GM12878 (cell line): ENCODE data around the gene KRTAP9-4. TPM values are rescaled to one million over a fixed set of nuclear protein-coding genes. Genes with fewer than 3 reads are reported as not detected.

Experiments
- ATAC-seq: fragments of 200-7000 bp; cut with Tn5 transposase; 3 replicates; pipeline ENCODE4 v1.9.1; 2020; ENCODE audit warnings: mild to moderate bottlenecking, moderate library complexity
- BruUV-seq: library from RNA; stranded (reverse); fragments of 400-500 nt; replicated peaks from 2 replicates; lab custom pipeline; 2021; lab: Mats Ljungman, UMichigan
- CTCF ChIA-PET: fragments of 300-600 bp; sonication (Branson Sonifier 250); formaldehyde crosslinking; extraction: SDS; loops from one replicate; lab custom pipeline; 2021; ENCODE audit warnings: inconsistent platforms; lab: Yijun Ruan, JAX
- POLR2A ChIA-PET: fragments of 350-600 bp; formaldehyde crosslinking; extraction: SDS; loops from one replicate; lab custom pipeline; 2021; ENCODE audit warnings: inconsistent platforms; lab: Charles Lee
- RAD21 ChIA-PET: fragments of 300-600 bp; sonication (Branson Sonifier 250); formaldehyde crosslinking; loops from one replicate; lab custom pipeline; 2023; ENCODE audit warnings: antibody characterized with exemption; ENCODE audit not compliant: unreplicated experiment; lab: Charles Lee
- SMC1A ChIA-PET: fragments of 300-600 bp; sonication (Branson Sonifier 250); formaldehyde crosslinking; loops from one replicate; lab custom pipeline; 2023; ENCODE audit not compliant: unreplicated experiment, uncharacterized antibody; lab: Charles Lee
- DNase-seq: peaks from one replicate; pipeline ENCODE4 v3.0.0-alpha.2; 2011; ENCODE audit warnings: low read depth, low spot score
- FAIRE-seq: peaks from 3 replicates; lab custom pipeline; 2011; peaks lifted over from hg19 to GRCh38; lab: Jason Lieb, UNC
- H2AFZ ChIP-seq: 2 replicates; pipeline ENCODE4 v1.6.0; 2011; ENCODE audit warnings: low read depth, low read length, control low read depth; ENCODE audit not compliant: control insufficient read depth
- H3K27ac ChIP-seq: 2 replicates; pipeline ENCODE4 v1.5.1; 2011; ENCODE audit warnings: control low read depth; ENCODE audit not compliant: control insufficient read depth, insufficient read depth
- H3K27me3 ChIP-seq, 2 experiments: replicated peaks in 1 of 2; 2 replicates each; pipeline versions ENCODE4 v1.6.0 to v1.6.1; 2011; ENCODE audit warnings: low read length in 1 of 2; ENCODE audit not compliant: control insufficient read depth in 2 of 2, insufficient read depth in 2 of 2
- H3K36me3 ChIP-seq, 2 experiments: 2 replicates each; pipeline ENCODE4 v1.5.1; 2011; ENCODE audit warnings: low read length in 1 of 2; ENCODE audit not compliant: control insufficient read depth in 2 of 2, insufficient read depth in 2 of 2
- H3K4me1 ChIP-seq: 2 replicates; pipeline ENCODE4 v1.6.1; 2011; ENCODE audit warnings: mild to moderate bottlenecking, low read length, moderate library complexity, mixed read lengths; ENCODE audit not compliant: control insufficient read depth, insufficient read depth
- H3K4me2 ChIP-seq: 2 replicates; pipeline ENCODE4 v1.6.0; 2011; ENCODE audit warnings: control low read depth; ENCODE audit not compliant: control insufficient read depth, insufficient read depth
- H3K4me3 ChIP-seq: fragments of 200-600 bp; sonication (generic); 2 replicates; pipeline ENCODE4 v1.5.1; 2016
- H3K79me2 ChIP-seq: 2 replicates; pipeline ENCODE4 v1.6.0; 2011; ENCODE audit warnings: low read length; ENCODE audit not compliant: control insufficient read depth, insufficient read depth
- H3K9ac ChIP-seq: 2 replicates; pipeline ENCODE4 v1.8.0; 2011; ENCODE audit warnings: low read length, control low read depth, mixed read lengths; ENCODE audit not compliant: control insufficient read depth, insufficient read depth
- H3K9me3 ChIP-seq: replicated peaks from 3 replicates; pipeline ENCODE4 v1.5.1; 2011; ENCODE audit warnings: mild to moderate bottlenecking, low read length; ENCODE audit not compliant: control insufficient read depth, insufficient read depth
- H4K20me1 ChIP-seq: 2 replicates; pipeline ENCODE4 v1.6.0; 2011; ENCODE audit not compliant: control insufficient read depth, insufficient read depth
- ATF3 ChIP-seq: IDR thresholded peaks from 2 replicates; pipeline ENCODE4 v1.6.1; 2011; ENCODE audit warnings: low read depth, mild to moderate bottlenecking, low read length, moderate library complexity, borderline replicate concordance; ENCODE audit errors: extremely low read depth
- CREB1 ChIP-seq: IDR thresholded peaks from 2 replicates; pipeline ENCODE4 v1.6.1; 2012; ENCODE audit warnings: low read depth, mild to moderate bottlenecking, inconsistent platforms
- EED ChIP-seq: sonication (generic); IDR thresholded peaks from 2 replicates; pipeline ENCODE4 v1.6.1; 2016; ENCODE audit warnings: antibody characterized with exemption, low read depth
- IRF5 ChIP-seq: fragments of 450-650 bp; IDR thresholded peaks from 2 replicates; pipeline ENCODE4 v1.6.1; 2017; ENCODE audit warnings: borderline replicate concordance
- LARP7 ChIP-seq: fragments of 450-650 bp; IDR thresholded peaks from 2 replicates; pipeline ENCODE4 v1.6.1; 2017; ENCODE audit warnings: mild to moderate bottlenecking
- NFIC ChIP-seq: IDR thresholded peaks from 2 replicates; pipeline ENCODE4 v1.6.1; 2012; ENCODE audit warnings: low read depth, mild to moderate bottlenecking, inconsistent platforms, low read length, moderate library complexity
- NFYB ChIP-seq: IDR thresholded peaks from 2 replicates; pipeline ENCODE4 v1.6.1; 2011; ENCODE audit warnings: low read depth, mild to moderate bottlenecking, low read length, improper control_type of control experiment, moderate library complexity; ENCODE audit not compliant: insufficient read depth
- PAX5 ChIP-seq: IDR thresholded peaks from 2 replicates; pipeline ENCODE4 v1.6.1; 2011; ENCODE audit warnings: low read depth, low read length, borderline replicate concordance
- RUNX3 ChIP-seq: IDR thresholded peaks from 2 replicates; pipeline ENCODE4 v1.6.1; 2012; ENCODE audit warnings: low read length, inconsistent platforms
- SIN3A ChIP-seq: IDR thresholded peaks from 2 replicates; pipeline ENCODE4 v1.6.1; 2012; ENCODE audit warnings: low read depth, low read length, improper control_type of control experiment
- SIX5 ChIP-seq: IDR thresholded peaks from 2 replicates; pipeline ENCODE4 v1.6.1; 2011; ENCODE audit warnings: mild to moderate bottlenecking, low read depth, low read length, moderate library complexity; ENCODE audit not compliant: severe bottlenecking
- TAF1 ChIP-seq: IDR thresholded peaks from 2 replicates; pipeline ENCODE4 v1.6.1; 2011; ENCODE audit warnings: mild to moderate bottlenecking, low read depth, low read length, borderline replicate concordance
- ZNF24 ChIP-seq: fragments of 450-650 bp; IDR thresholded peaks from 2 replicates; pipeline ENCODE4 v1.6.1; 2017; ENCODE audit warnings: antibody characterized with exemption, mild to moderate bottlenecking
- WGBS: methylation state at CpG from one replicate; pipeline ENCODE4 v1.1.6; 2016; ENCODE audit warnings: low lambda C conversion rate; ENCODE audit not compliant: insufficient replicate concordance, insufficient coverage; ENCODE audit errors: missing lambda C conversion rate; 5-methylcytosine and 5-hydroxymethylcytosine counted together
- in situ Hi-C: fragments of 300-500 bp; cut with MboI; formaldehyde crosslinking; loops from 9 replicates; pipeline ENCODE4 v1.14.3; 2018; ENCODE audit warnings: mixed read lengths
- intact Hi-C: fragments of 100-400 bp; cut with micrococcal nuclease; formaldehyde crosslinking; loops from one replicate; pipeline ENCODE4 v1.14.2; 2022; ENCODE audit not compliant: unreplicated experiment
- polyA plus RNA-seq, 11 experiments: library from polyadenylated mRNA; depleted of rRNA in 4 of 11; unstranded in 6 of 11; stranded (reverse) in 5 of 11; fragments of >200 nt; fragmentation: Nextera tagmentation in 4 of 11; fragmentation: Illumina TruSeq in 1 of 11; extraction: Ambion mirVana in 4 of 11; extraction: Trizol in 1 of 11; gene quantifications; 1 replicate in 1 of 11; 2 replicates in 10 of 11; pipeline versions ENCODE4 v1.2.1 to v1.2.3, GENCODE V29; 2011 to 2016; ENCODE audit warnings: inconsistent platforms in 2 of 11, missing spikeins in 2 of 11, low read depth in 1 of 11
- total RNA-seq, 4 experiments: library from RNA; depleted of rRNA in 3 of 4; stranded (reverse); fragments of >200 nt in 3 of 4; fragmentation: Illumina TruSeq in 1 of 4; extraction: Trizol in 1 of 4; gene quantifications; 2 replicates each; pipeline versions ENCODE4 v1.2.1 to v1.2.3, GENCODE V29; 2013 to 2021
- TF ChIP-seq, protein P1 (sequence below): IDR thresholded peaks from 2 replicates; pipeline ENCODE4 v1.6.1; 2012; ENCODE audit warnings: low read depth, low read length, improper control_type of control experiment
- TF ChIP-seq, protein P2 (sequence below): fragments of 450-650 bp; formaldehyde crosslinking; IDR thresholded peaks from 2 replicates; pipeline ENCODE4 v1.4.0; 2020; ENCODE audit warnings: mild to moderate bottlenecking, moderate library complexity
- TF ChIP-seq, protein P3 (sequence below): fragments of 450-650 bp; IDR thresholded peaks from 2 replicates; pipeline ENCODE4 v1.6.1; 2018; ENCODE audit warnings: borderline replicate concordance, mild to moderate bottlenecking; ENCODE audit not compliant: partially characterized antibody

The KRTAP9-4 gene
- total and polyA plus RNA-seq, 10 of the 15 experiments (the other 5 are each of a cell fraction or from before 2014, with no cell fraction given), result not detected

GRCh38 chr17:41265078-41265477 lies 15.6 kb downstream of the KRTAP9-4 start, which contains the start of gene KRTAP9-6:
Gene KRTAP9-6 (plus strand): TSS chr17:41265378. CDS start chr17:41265378, 0 bp downstream.
- Histone ChIP-seq H3K27ac (no peak within 1 kb of the TSS), H3K79me2 (no peaks in the 10 kb centered on the region), H3K27me3 (no peaks in the 10 kb centered on the region; a peak in 1 of 4 replicates), H3K36me3 (no peaks in the 10 kb centered on the region), H3K4me3 (no peak within 1 kb of the TSS), H3K9ac (no peak within 1 kb of the TSS), H3K9me3 (no peaks in the 10 kb centered on the region), H3K4me2 (no peak within 1 kb of the TSS), H2AFZ (no peak within 1 kb of the TSS), H4K20me1 (no peaks in the 10 kb centered on the region), H3K4me1 (no peaks in the 10 kb centered on the region)
- in situ Hi-C loops, result no loop called here
- ChIA-PET RAD21 (interaction anchor here (1.3 kb wide), 1 partner anchor 12 kb away, joined by 3 read pairs; no protein-coding TSS in a partner anchor), CTCF (no interaction called here), POLR2A (no interaction called here), SMC1A (no interaction called here)
- 3% methylated on average over 2 of the region's 2 CpGs for whole genome bisulfite sequencing
- FAIRE-seq, result no peak
- ATAC-seq, result no peak
- no peak for DNase-seq
- intact Hi-C loops, result no loop called here
- no TSS peak for BruUV-seq
- TF ChIP-seq SIN3A, result no peak
- no peak for TF ChIP-seq ATF3
- TF ChIP-seq, protein P1, sequence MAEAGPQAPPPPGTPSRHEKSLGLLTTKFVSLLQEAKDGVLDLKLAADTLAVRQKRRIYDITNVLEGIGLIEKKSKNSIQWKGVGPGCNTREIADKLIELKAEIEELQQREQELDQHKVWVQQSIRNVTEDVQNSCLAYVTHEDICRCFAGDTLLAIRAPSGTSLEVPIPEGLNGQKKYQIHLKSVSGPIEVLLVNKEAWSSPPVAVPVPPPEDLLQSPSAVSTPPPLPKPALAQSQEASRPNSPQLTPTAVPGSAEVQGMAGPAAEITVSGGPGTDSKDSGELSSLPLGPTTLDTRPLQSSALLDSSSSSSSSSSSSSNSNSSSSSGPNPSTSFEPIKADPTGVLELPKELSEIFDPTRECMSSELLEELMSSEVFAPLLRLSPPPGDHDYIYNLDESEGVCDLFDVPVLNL, result no peak
- TF ChIP-seq PAX5, result no peak
- TF ChIP-seq IRF5, result no peak
- TF ChIP-seq EED, result no peak
- TF ChIP-seq, protein P2, sequence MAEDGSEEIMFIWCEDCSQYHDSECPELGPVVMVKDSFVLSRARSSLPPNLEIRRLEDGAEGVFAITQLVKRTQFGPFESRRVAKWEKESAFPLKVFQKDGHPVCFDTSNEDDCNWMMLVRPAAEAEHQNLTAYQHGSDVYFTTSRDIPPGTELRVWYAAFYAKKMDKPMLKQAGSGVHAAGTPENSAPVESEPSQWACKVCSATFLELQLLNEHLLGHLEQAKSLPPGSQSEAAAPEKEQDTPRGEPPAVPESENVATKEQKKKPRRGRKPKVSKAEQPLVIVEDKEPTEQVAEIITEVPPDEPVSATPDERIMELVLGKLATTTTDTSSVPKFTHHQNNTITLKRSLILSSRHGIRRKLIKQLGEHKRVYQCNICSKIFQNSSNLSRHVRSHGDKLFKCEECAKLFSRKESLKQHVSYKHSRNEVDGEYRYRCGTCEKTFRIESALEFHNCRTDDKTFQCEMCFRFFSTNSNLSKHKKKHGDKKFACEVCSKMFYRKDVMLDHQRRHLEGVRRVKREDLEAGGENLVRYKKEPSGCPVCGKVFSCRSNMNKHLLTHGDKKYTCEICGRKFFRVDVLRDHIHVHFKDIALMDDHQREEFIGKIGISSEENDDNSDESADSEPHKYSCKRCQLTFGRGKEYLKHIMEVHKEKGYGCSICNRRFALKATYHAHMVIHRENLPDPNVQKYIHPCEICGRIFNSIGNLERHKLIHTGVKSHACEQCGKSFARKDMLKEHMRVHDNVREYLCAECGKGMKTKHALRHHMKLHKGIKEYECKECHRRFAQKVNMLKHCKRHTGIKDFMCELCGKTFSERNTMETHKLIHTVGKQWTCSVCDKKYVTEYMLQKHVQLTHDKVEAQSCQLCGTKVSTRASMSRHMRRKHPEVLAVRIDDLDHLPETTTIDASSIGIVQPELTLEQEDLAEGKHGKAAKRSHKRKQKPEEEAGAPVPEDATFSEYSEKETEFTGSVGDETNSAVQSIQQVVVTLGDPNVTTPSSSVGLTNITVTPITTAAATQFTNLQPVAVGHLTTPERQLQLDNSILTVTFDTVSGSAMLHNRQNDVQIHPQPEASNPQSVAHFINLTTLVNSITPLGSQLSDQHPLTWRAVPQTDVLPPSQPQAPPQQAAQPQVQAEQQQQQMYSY (CRISPR knock-in tag), result no peak
- no peak for TF ChIP-seq TAF1
- no peak for TF ChIP-seq RUNX3
- TF ChIP-seq, protein P3, sequence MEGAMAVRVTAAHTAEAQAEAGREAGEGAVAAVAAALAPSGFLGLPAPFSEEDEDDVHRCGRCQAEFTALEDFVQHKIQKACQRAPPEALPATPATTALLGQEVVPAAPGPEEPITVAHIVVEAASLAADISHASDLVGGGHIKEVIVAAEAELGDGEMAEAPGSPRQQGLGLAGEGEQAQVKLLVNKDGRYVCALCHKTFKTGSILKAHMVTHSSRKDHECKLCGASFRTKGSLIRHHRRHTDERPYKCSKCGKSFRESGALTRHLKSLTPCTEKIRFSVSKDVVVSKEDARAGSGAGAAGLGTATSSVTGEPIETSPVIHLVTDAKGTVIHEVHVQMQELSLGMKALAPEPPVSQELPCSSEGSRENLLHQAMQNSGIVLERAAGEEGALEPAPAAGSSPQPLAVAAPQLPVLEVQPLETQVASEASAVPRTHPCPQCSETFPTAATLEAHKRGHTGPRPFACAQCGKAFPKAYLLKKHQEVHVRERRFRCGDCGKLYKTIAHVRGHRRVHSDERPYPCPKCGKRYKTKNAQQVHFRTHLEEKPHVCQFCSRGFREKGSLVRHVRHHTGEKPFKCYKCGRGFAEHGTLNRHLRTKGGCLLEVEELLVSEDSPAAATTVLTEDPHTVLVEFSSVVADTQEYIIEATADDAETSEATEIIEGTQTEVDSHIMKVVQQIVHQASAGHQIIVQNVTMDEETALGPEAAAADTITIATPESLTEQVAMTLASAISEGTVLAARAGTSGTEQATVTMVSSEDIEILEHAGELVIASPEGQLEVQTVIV, result no peak
- no peak for TF ChIP-seq NFYB
- TF ChIP-seq CREB1, result no peak
- TF ChIP-seq LARP7, result no peak
- TF ChIP-seq NFIC, result no peak
- TF ChIP-seq ZNF24, result no peak
- TF ChIP-seq SIX5, result no peak
